Neutrophil (primary cell): ENCODE results near the gene PRR13.

Experiments used
- H3K27ac ChIP-seq: fragments of 200-600 bp; sonication (generic); 2 replicates; pipeline ENCODE4 v1.5.1; 2016; ENCODE audit warnings: mild to moderate bottlenecking, moderate library complexity
- H3K27me3 ChIP-seq: fragments of 200-600 bp; sonication (generic); 2 replicates; pipeline ENCODE4 v1.6.0; 2016; ENCODE audit warnings: mild to moderate bottlenecking
- H3K36me3 ChIP-seq: fragments of 200-600 bp; sonication (generic); 2 replicates; pipeline ENCODE4 v1.5.1; 2017
- H3K4me1 ChIP-seq, 2 experiments: fragments of 200-600 bp in 1 of 2; sonication (generic) in 1 of 2; 1 replicate in 1 of 2; 2 replicates in 1 of 2; pipeline versions ENCODE4 v1.5.1 to v1.6.1; 2013 to 2016; ENCODE audit warnings: low read depth in 1 of 2, low read length in 1 of 2, mild to moderate bottlenecking in 1 of 2, moderate library complexity in 1 of 2; ENCODE audit not compliant: control insufficient read depth in 1 of 2, insufficient read depth in 1 of 2
- H3K4me3 ChIP-seq, 2 experiments: fragments of 200-600 bp in 1 of 2; sonication (generic) in 1 of 2; 1 replicate in 1 of 2; 2 replicates in 1 of 2; pipeline ENCODE4 v1.5.1; 2013 to 2016; ENCODE audit warnings: low read depth in 1 of 2, low read length in 1 of 2, mild to moderate bottlenecking in 1 of 2, moderate library complexity in 1 of 2
- H3K9me3 ChIP-seq: fragments of 200-600 bp; sonication (generic); 2 replicates; pipeline ENCODE4 v1.5.1; 2016
- CTCF ChIP-seq: fragments of 200-600 bp; sonication (generic); IDR thresholded peaks from 2 replicates; pipeline ENCODE4 v1.5.1; 2016; ENCODE audit warnings: antibody characterized with exemption

Gene PRR13

GRCh38 chr12:53451661-53452158, 10.2 kb downstream of the PRR13 start, which contains the start of gene PCBP2:
Gene PCBP2 (plus strand): TSS chr12:53452102. CDS start chr12:53454801, 2,699 bp downstream.
- TF ChIP-seq CTCF = peak; percentile 94
- Histone ChIP-seq H3K4me1 (peaks cover 20 to 21% of the 10 kb centered on the region in 2 experiments), H3K27me3 (no peaks in the 10 kb centered on the region), H3K9me3 (no peaks in the 10 kb centered on the region), H3K36me3 (peaks cover 50% of the 10 kb centered on the region), H3K4me3 (peak within 1 kb of the TSS; percentile 71 to 94), H3K27ac (peak within 1 kb of the TSS; percentile 96)

- peak overlapping the region; percentile 71 to 94 for H3K4me3 ChIP-seq
- H3K27ac ChIP-seq = peak overlapping the region; percentile 96
- TF ChIP-seq CTCF = peak; percentile 35
- H3K4me1 ChIP-seq = peaks cover 20 to 21% of the 10 kb centered on the region in 2 experiments
- no peaks in the 10 kb centered on the region for H3K27me3 ChIP-seq
- H3K36me3 ChIP-seq = peaks cover 50% of the 10 kb centered on the region
- H3K9me3 ChIP-seq = no peaks in the 10 kb centered on the region
These were observed 10.9 kb downstream of the PRR13 start for GRCh38 chr12:53452159-53453077.

GRCh38 chr12:53453953-53454640, 12.6 kb downstream of the PRR13 start:
- H3K36me3 ChIP-seq = peaks cover 54% of the 10 kb centered on the region
- no peaks in the 10 kb centered on the region for H3K27me3 ChIP-seq
- H3K9me3 ChIP-seq = no peaks in the 10 kb centered on the region
- H3K27ac ChIP-seq = peak overlapping the region; percentile 96
- no peak overlapping the region for H3K4me3 ChIP-seq
- H3K4me1 ChIP-seq = peaks cover 20 to 21% of the 10 kb centered on the region in 2 experiments
- no peak for TF ChIP-seq CTCF

GRCh38 chr12:53454707-53455106, 13.2 kb downstream of the PRR13 start:
- Histone ChIP-seq H3K9me3 (no peaks in the 10 kb centered on the region), H3K27ac (no peak overlapping the region), H3K4me3 (no peak overlapping the region), H3K36me3 (peaks cover 57% of the 10 kb centered on the region), H3K27me3 (no peaks in the 10 kb centered on the region), H3K4me1 (peaks cover 20 to 21% of the 10 kb centered on the region in 2 experiments)
- no peak for TF ChIP-seq CTCF

GRCh38 chr12:53456654-53457366, 15.3 kb downstream of the PRR13 start:
- Histone ChIP-seq H3K4me3 (no peak overlapping the region), H3K9me3 (no peaks in the 10 kb centered on the region), H3K4me1 (peaks cover 15 to 17% of the 10 kb centered on the region in 2 experiments), H3K27me3 (no peaks in the 10 kb centered on the region), H3K27ac (no peak overlapping the region), H3K36me3 (peaks cover 78% of the 10 kb centered on the region)
- TF ChIP-seq CTCF = no peak
